ENCODE measurements around the gene PPP1R16B. TPM values are rescaled to one million over a fixed set of nuclear protein-coding genes. Genes with fewer than 3 reads are reported as not detected.

Gene PPP1R16B
- 4.8 TPM for polyA plus RNA-seq (ENCODE audit: insufficient read length)

DNA sequence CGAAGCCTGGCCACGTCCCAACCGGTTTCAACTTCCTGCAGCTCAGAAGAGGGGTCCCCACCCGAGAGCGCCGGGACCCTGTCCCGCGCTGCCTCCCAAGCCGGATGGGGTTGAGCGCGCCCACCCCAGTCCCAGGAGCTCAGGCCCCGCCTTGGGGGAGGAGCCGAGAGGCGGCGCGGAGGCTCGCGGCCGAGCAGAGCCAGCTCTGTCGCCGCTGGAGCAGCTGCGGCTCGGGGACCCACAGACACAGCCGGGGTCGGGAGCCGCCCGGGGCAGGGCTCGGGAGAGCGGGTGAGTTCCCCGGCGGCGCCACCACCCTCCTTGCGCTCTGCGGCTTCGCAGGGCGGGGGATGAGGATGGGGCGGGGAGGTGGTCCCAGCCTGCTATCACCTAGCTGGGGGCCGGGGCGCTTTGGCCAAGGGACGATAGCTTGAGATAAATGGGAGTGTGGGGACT, at the start of gene PPP1R16B:
TSS of gene PPP1R16B (plus strand) at position 196 of the 456 bp plus-strand sequence. CDS start 30,229 bp downstream, outside the sequence.
- DNase-seq (ENCODE audit: low read depth), result no peak

DNA sequence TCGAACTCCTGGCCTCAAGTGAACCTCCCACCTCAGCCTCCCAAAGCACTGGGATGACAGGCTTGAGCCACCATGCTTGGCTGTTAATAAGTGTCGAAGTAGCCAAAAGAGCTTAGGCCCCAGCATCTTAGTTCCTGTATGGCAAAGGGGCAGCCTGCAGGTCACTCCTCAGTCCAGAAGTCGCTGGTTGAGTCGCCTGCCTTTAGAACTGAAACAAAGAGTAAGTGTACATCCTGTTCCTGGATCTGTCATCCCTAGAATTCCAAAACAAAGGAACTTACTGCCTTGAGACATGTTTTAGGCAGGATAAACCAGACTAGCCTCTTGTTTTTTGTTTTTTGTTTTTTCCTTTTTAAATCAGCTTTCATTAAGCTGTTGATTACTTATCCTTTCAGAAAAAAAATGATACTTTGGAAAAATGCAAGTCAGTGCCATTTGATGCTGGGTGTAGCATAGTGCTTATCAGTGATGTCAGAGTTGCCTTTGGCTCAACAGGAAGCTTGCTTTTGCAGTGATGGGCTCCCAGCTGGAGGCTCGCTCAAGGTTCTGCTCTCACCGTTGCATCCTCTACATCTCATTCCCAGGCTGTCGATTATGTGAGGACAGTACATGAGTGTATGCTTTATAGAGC, 48.2 kb upstream of the PPP1R16B start:
- DNase-seq (ENCODE audit: low read depth), result no peak

DNA sequence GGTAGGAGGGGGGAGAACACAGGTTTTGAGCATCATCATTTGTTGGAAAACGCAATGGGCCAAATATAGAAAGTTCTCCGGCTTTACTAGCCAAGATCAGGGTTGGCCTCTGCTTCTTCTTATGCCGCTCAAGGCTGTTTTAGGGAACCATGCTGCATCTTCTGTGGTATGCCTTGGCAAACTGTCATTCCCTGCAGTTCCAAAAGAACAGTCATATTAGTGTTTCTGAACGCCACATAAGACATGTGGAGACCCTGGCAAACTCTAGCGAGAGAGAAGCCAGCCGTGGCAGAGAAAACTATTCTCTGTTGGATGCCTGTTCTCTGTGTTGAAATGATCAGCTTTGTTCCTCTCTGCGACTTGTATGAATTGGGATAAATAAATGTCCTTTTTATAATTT, 46.4 kb upstream of the PPP1R16B start:
- no peak for DNase-seq (ENCODE audit: low read depth)

- no peak for DNase-seq (ENCODE audit: low read depth)
Measured at GRCh38 chr20:38760978-38761377, 44.5 kb upstream of the PPP1R16B start.

DNA sequence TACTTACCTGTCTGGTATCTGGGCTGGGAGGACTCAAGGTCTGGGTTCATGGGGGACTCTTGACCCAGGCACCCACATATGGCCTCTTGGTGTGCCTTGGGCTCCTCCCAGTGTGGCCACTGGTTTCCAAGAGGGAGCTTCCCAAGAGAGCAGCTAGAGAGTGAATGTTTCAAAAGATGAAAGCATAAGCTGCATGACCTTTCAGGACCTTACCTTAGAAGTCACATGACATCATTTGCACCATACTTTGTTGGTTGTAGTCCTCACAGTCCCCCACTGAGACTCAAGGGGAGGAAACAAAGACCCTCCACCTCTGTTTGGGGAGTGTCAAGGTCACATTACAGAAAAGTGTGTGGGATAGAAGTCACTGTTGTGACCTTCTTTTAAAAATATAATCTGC, 43.3 kb upstream of the PPP1R16B start:
- DNase-seq (ENCODE audit: low read depth), result no peak

- DNase-seq (ENCODE audit: low read depth), result no peak
Measured at GRCh38 chr20:38763616-38764015, 41.9 kb upstream of the PPP1R16B start.

GRCh38 chr20:38764567-38765318, 40.8 kb upstream of the PPP1R16B start:
- no peak for DNase-seq (ENCODE audit: low read depth)

DNA sequence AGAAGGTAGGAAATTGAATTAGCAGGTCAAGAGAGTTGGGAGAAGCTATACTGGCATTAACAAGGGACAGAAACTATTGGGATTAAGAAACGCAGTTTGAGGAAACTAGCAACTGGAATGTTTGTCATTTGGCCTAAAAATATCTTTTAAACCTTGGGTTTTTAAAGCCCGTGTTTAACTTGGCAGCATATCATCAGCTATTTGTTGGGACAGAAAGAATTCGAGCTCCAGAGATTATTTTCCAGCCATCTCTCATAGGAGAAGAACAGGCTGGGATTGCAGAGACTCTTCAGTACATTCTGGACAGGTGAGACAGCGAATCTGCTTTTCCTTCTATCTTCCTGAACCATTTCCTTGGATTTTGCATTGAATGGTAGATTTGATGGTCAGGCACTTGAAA, 39.4 kb upstream of the PPP1R16B start:
- DNase-seq (ENCODE audit: low read depth), result no peak

DNA sequence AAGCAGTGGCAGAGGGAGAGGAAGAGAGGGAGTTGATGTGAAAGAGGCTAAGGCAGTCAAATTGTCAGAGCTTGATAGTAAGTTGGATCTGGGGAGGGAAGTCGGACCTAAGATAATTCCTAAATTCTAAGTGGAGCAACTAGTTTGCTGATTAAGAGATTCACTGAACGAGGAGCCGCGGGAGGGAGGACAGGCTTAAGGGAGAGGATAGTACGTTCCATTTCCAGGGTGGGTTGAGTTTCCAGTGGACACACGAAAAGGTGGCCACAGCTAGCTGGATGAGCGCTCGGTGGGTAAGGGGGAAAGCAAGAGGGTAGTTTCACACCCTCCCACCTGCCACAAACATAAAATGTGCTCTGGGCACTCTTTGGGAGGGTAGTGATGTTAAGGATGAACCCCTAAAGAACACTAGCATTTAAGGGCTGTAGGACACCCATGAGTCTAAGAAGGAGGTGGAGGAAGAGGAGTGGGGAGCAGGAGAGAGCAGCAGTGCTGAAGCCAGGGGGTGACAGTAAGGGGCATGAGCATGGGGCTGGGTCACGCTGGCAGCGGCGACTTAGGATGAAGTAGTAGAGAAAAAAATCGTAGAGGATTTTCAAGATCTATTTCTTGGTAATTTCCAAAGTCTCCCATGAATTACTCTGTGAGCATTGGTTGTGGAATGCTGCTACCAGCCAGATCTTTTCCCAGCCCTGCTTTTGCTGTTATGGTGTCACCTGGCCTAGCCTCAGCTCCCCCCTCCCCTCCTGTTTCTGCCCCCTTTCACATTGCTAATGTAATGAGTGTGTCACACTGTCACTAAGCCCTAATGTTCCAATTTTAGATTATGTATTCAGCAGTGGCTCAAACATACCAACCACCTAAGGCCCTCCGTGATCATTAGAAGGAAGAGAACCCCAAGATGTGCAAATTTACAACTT, 35.9 kb upstream of the PPP1R16B start:
- DNase-seq (ENCODE audit: low read depth), result no peak

DNA sequence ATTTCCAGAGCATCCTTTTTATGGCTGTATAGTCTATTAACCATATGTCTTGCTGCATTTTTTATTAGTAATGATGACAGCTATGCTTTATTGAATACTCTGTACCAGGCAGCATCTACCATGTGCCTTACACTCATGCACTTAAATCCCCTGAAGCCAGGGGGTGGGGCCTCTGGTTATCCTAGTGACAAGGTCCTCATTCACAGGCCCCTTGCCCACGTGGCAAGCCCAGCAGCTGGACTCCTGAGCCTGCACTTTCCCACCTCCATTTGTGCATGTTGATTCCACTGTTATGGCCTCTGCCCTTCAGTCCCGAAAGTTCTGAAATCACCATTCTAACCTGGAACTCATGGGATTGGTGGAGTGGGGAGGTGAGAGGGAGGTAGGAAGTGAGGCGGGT, 35.0 kb upstream of the PPP1R16B start:
- DNase-seq (ENCODE audit: low read depth), result no peak

- DNase-seq (ENCODE audit: low read depth), result no peak
Measured at GRCh38 chr20:38770970-38771369, 34.5 kb upstream of the PPP1R16B start.

GRCh38 chr20:38771621-38772020, 33.9 kb upstream of the PPP1R16B start:
- DNase-seq (ENCODE audit: low read depth), result no peak

- no peak for DNase-seq (ENCODE audit: low read depth)
Measured at GRCh38 chr20:38774167-38774566, 31.3 kb upstream of the PPP1R16B start.

DNA sequence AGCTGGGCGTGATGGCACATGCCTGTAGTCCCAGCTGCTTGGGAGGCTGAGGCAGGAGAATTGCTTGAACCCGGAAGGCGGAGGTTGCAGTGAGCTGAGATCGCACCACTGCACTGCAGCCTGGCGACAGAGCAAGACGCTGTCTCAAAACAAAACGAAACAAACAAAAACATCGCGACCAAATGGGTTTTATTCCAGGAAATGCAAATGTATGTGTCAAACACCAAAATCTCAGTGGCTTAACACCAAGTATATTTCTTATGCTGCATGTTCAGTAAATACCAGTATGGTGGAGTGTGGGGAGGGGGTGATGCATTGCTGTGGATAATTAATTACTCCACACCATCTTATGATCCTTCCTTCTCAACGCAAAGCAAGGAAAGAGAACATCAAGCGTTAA, 29.1 kb upstream of the PPP1R16B start:
- DNase-seq (ENCODE audit: low read depth), result no peak

GRCh38 chr20:38779247-38780097, 26.0 kb upstream of the PPP1R16B start:
- DNase-seq (ENCODE audit: low read depth), result no peak

DNA sequence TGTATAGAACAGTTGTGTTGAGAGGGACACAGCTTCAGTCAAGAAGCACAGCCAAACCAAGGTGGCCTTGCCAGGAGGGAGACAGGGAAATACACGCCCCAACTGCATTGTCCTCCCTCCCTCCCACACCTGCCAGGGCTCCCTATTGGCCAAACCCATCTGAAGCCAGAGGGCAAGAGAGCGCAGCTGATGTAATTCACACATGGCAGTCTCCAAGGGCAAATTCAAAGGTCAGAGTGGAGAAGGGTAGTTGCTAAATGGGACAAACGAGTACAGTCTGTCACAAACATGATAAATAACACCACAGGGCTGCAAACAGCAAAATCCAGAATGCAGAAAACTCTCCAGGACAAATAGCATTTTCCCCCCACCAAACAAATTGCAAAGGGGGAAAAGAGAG, 23.2 kb upstream of the PPP1R16B start:
- no peak for DNase-seq (ENCODE audit: low read depth)

- no peak for DNase-seq (ENCODE audit: low read depth)
Measured at GRCh38 chr20:38787870-38788269, 17.6 kb upstream of the PPP1R16B start.

DNA sequence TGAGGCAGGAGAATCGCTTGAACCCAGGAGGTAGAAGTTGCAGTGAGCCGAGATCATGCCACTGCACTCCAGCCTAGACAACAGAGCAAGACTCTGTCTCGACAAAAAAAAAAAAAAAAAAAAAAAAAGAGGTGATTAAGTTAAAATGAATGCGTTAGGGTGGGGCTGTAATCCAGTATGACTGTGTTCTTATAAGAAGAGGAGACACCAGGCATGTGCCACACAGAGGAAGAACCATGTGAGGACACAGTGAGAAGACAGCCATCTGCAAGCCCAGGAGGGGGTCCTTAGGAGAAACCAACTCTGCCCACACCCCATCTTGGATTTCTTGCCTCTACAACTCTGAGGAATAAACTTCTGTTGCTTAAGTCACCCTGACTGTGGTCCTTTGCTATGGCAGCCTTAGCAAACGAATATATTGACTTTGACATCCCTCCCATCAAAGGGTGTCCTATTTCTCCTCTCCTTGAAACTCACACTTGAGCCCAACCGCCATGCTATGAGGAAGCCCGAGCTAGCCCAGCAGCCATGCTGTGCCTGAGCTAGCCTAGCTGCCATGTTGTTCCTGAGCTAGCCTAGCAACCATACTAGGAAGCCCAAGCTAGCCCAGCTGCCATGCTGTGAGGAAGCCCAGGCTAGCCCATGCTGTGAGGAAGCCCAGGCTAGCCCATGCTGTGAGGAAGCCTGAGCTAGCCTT, 15.8 kb upstream of the PPP1R16B start:
- no peak for DNase-seq (ENCODE audit: low read depth)

DNA sequence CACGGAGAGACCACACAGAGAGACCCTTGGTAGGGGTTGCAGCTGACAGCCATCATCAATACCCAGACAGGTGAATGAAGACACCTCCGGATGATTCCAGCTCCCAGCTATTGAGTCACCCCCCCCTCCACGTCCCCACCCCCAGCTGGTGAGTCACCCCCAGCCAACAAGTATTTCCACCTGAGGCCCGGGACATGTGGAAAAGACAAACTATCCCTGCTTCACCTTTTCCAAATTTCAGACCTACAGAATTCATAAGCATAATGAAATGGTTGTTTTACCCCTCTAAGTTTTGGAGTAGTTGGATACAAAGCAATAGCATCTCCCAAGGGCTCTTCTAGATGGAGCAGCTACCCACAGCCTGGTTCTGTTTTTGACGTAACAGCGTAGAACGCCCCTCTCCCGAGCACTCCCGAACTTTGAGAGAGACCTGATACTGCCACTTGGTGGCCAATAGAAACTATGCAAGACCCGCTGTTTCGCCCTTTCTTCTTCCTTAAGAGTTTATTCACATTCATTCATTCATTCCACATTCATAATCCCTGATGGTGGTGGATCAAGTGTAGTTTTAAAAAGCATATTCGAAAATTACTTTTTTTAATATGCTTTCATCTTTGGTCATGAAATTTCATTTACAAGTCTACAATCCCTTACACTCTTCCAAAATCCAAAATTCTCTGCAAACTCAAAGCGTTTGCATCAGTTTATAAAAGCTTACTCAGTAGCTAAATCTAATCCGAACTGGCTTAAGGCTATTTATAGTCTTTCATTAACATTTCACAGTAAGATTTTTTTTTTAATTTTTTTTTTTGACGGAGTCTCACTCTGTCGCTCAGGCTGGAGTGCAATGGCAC, 15.1 kb upstream of the PPP1R16B start:
- no peak for DNase-seq (ENCODE audit: low read depth)

DNA sequence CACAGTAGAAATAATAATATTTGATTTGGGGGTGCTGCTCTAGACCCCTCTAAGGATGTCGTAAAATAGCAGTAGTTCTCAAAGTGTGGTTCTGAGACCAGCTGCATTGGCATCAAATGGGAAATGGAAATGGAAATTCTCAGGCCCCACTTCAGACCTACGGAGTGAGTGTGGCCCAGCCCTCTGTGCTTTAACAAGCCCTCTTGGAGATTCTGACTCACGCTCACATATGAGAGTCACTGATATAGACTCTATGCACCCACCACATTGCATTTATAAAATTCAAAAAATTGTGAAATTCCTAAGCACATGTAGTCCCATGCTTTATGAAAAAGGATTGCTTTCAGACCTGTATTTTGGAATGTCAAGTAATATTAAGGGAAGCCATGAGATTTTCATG, 14.2 kb upstream of the PPP1R16B start:
- no peak for DNase-seq (ENCODE audit: low read depth)
